CD8-positive, alpha-beta memory T cell (primary cell): ENCODE results near the gene ALOX5AP. TPM values are rescaled to one million over a fixed set of nuclear protein-coding genes. Genes with fewer than 3 reads are reported as not detected.

ENCODE experiments used
- CTCF ChIA-PET: fragments of 350-600 bp; sonication (Branson Sonifier 250); formaldehyde crosslinking; loops from one replicate; lab custom pipeline; 2021; ENCODE audit warnings: antibody characterized with exemption; lab: Charles Lee
- POLR2A ChIA-PET: fragments of 350-600 bp; sonication (Branson Sonifier 250); formaldehyde crosslinking; loops from one replicate; lab custom pipeline; 2021; ENCODE audit warnings: antibody characterized with exemption; lab: Charles Lee
- DNase-seq, 5 donors: peaks; one replicate each; pipeline versions ENCODE4 v3.0.0 to v3.0.0-alpha.2; 2020 to 2022; ENCODE audit warnings: mixed read lengths in 1 of 5
- H3K27ac ChIP-seq: one replicate; pipeline ENCODE4 v1.7.0; 2013; ENCODE audit warnings: low read depth, mild to moderate bottlenecking, low read length, moderate library complexity
- H3K27me3 ChIP-seq: 2 replicates; pipeline ENCODE4 v1.7.0; 2013; ENCODE audit warnings: low read length, mild to moderate bottlenecking; ENCODE audit not compliant: insufficient read depth, poor library complexity, severe bottlenecking
- H3K36me3 ChIP-seq: 2 replicates; pipeline ENCODE4 v1.7.0; 2013; ENCODE audit warnings: mild to moderate bottlenecking, low read length, moderate library complexity; ENCODE audit not compliant: insufficient read depth
- H3K4me1 ChIP-seq: 2 replicates; pipeline ENCODE4 v1.7.0; 2013; ENCODE audit warnings: mild to moderate bottlenecking, low read length, moderate library complexity; ENCODE audit not compliant: insufficient read depth
- H3K4me3 ChIP-seq: 2 replicates; pipeline ENCODE4 v1.7.0; 2013; ENCODE audit warnings: mild to moderate bottlenecking, low read length
- H3K9me3 ChIP-seq: 2 replicates; pipeline ENCODE4 v1.7.0; 2013; ENCODE audit warnings: mild to moderate bottlenecking, low read length
- H3K27ac Mint-ChIP-seq, 8 donors: one replicate each; pipeline ENCODE4 v1.8.0; 2020 to 2021; ENCODE audit warnings: mixed read lengths in 8 of 8, mild to moderate bottlenecking in 6 of 8, inconsistent platforms in 3 of 8, moderate library complexity in 3 of 8
- H3K27me3 Mint-ChIP-seq, 2 donors: one replicate each; pipeline ENCODE4 v1.8.0; 2020 to 2021; ENCODE audit warnings: mixed read lengths in 2 of 2, mild to moderate bottlenecking in 1 of 2, moderate library complexity in 1 of 2
- H3K36me3 Mint-ChIP-seq, 3 donors: one replicate each; pipeline ENCODE4 v1.8.0; 2020 to 2021; ENCODE audit warnings: mixed read lengths in 3 of 3, inconsistent platforms in 1 of 3, mild to moderate bottlenecking in 1 of 3
- H3K4me1 Mint-ChIP-seq, 3 donors: one replicate each; pipeline ENCODE4 v1.8.0; 2020 to 2021; ENCODE audit warnings: mixed read lengths in 3 of 3, inconsistent platforms in 1 of 3, mild to moderate bottlenecking in 1 of 3
- H3K4me3 Mint-ChIP-seq, 7 donors: one replicate each; pipeline ENCODE4 v1.8.0; 2020 to 2021; ENCODE audit warnings: mixed read lengths in 7 of 7, mild to moderate bottlenecking in 6 of 7, moderate library complexity in 4 of 7, inconsistent platforms in 2 of 7
- H3K9me3 Mint-ChIP-seq, 5 donors: one replicate each; pipeline ENCODE4 v1.8.0; 2020 to 2022; ENCODE audit warnings: mixed read lengths in 5 of 5, mild to moderate bottlenecking in 3 of 5, moderate library complexity in 2 of 5, inconsistent platforms in 1 of 5
- polyA plus RNA-seq: library from polyadenylated mRNA; unstranded; fragments of 300-500 nt; fragmentation: Illumina TruSeq; gene quantifications from one replicate; pipeline ENCODE4 v1.2.3, GENCODE V29; 2021
- total RNA-seq, 2 experiments: library from RNA; stranded (reverse); gene quantifications; one replicate each; pipeline ENCODE4 v1.2.3, GENCODE V29; 2021

The ALOX5AP gene
- total and polyA plus RNA-seq, 3 experiments from 2014 or later: 19.1 to 335 (median 21.7) TPM

DNA sequence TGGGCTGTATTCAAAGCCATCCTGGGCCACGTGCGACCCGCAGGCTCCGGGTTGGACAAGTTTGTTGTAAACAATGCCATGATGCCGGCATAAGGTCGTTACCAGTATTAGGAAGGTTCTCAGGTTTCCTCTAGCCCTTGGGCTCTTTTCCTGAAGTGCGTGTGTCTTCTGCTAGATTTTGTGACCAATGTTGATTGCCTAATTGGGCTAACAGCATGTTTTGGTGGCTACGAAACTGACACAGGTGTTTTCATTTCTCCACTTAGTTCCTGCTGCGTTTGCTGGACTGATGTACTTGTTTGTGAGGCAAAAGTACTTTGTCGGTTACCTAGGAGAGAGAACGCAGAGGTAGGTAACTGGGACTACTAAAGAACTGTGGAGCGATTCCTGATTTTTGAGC lies 20.3 kb downstream of the ALOX5AP start:
- Mint-ChIP-seq H3K4me1 (peaks cover 4 to 15% (median 6%) of the 10 kb centered on the region in 3 donors), H3K4me3 (no peak overlapping the region), H3K9me3 (no peaks in the 10 kb centered on the region), H3K27me3 (no peaks in the 10 kb centered on the region), H3K36me3 (peaks cover 13 to 75% (median 19%) of the 10 kb centered on the region in 3 donors), H3K27ac (peak overlapping the region in 1 of 8 donors; percentile 19)
- peaks cover 29% of the 10 kb centered on the region for H3K36me3 ChIP-seq
- no peak overlapping the region for H3K4me3 ChIP-seq
- no peaks in the 10 kb centered on the region for H3K27me3 ChIP-seq
- DNase-seq: no peak
- H3K9me3 ChIP-seq: no peaks in the 10 kb centered on the region
- no peak overlapping the region for H3K27ac ChIP-seq
- no peaks in the 10 kb centered on the region for H3K4me1 ChIP-seq
- ChIA-PET CTCF (interaction anchor here (0.8 to 1.6 kb wide), 3 partner anchors 8 to 41 kb away, joined by 3 to 5 read pairs (median 3); no protein-coding TSS in a partner anchor), POLR2A (interaction anchor here (1.3 kb wide), 1 partner anchor 12 kb away, joined by 4 read pairs; no protein-coding TSS in a partner anchor)

- ChIA-PET CTCF (interaction anchor here (1.2 kb wide), 1 partner anchor 11 kb away, joined by 3 read pairs; no protein-coding TSS in a partner anchor), POLR2A (no interaction called here)
These were observed 21.8 kb downstream of the ALOX5AP start for GRCh38 chr13:30757026-30757742.

GRCh38 chr13:30759748-30760147 lies 24.4 kb downstream of the ALOX5AP start:
- Histone ChIP-seq H3K27ac (no peak overlapping the region), H3K9me3 (no peaks in the 10 kb centered on the region), H3K4me3 (no peak overlapping the region), H3K36me3 (peaks cover 15% of the 10 kb centered on the region), H3K4me1 (no peaks in the 10 kb centered on the region), H3K27me3 (no peaks in the 10 kb centered on the region)
- CTCF ChIA-PET: no interaction called here
- peaks cover 24 to 79% (median 24%) of the 10 kb centered on the region in 3 donors for H3K36me3 Mint-ChIP-seq
- DNase-seq: no peak
- H3K27ac Mint-ChIP-seq: peak overlapping the region in 4 of 8 donors; percentile 45 to 94 (median 70)
- H3K4me3 Mint-ChIP-seq: no peak overlapping the region
- H3K27me3 Mint-ChIP-seq: no peaks in the 10 kb centered on the region
- peaks cover 0 to 4% (median 2%) of the 10 kb centered on the region in 3 donors for H3K4me1 Mint-ChIP-seq
- POLR2A ChIA-PET: no interaction called here
- no peaks in the 10 kb centered on the region for H3K9me3 Mint-ChIP-seq

More at GRCh38 chr13:30757026-30757742, 21.8 kb downstream of the ALOX5AP start:
- no peak for DNase-seq
- peaks cover 0 to 8% (median 4%) of the 10 kb centered on the region in 3 donors for H3K4me1 Mint-ChIP-seq
- no peak overlapping the region for H3K4me3 Mint-ChIP-seq
- Histone ChIP-seq H3K36me3 (peaks cover 27% of the 10 kb centered on the region), H3K27ac (no peak overlapping the region), H3K4me1 (no peaks in the 10 kb centered on the region), H3K27me3 (no peaks in the 10 kb centered on the region), H3K9me3 (no peaks in the 10 kb centered on the region), H3K4me3 (no peak overlapping the region)
- H3K9me3 Mint-ChIP-seq: no peaks in the 10 kb centered on the region
- H3K36me3 Mint-ChIP-seq: peaks cover 11 to 76% (median 19%) of the 10 kb centered on the region in 3 donors
- H3K27me3 Mint-ChIP-seq: no peaks in the 10 kb centered on the region
- H3K27ac Mint-ChIP-seq: peak overlapping the region in 6 of 8 donors; percentile 19 to 70 (median 41)

DNA sequence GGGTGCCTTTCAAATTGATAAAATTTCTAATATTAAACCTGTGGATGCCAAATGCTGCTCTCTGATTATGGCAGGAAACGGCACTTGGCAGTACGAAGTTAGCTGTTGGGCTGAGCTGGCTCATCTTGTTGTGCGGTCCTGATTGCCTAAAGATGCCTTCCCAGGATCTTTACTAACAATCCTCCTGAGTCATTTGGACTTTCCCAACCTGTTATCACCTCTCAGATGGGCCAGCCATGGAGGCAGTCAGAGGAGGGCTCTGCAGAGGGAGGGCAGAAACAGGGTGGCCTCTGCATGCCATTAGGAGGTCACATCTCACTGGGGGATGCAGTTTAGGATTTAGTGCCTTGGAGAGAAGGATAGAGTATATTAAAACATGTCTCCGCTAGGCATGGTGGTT lies 27.3 kb downstream of the ALOX5AP start:
- H3K4me1 Mint-ChIP-seq: peaks cover 11 to 18% (median 18%) of the 10 kb centered on the region in 3 donors
- POLR2A ChIA-PET: interaction anchor here (0.7 kb wide), 1 partner anchor 34 kb away, joined by 6 read pairs; no protein-coding TSS in a partner anchor
- H3K27ac Mint-ChIP-seq: peak overlapping the region in 1 of 8 donors; percentile 81
- no peaks in the 10 kb centered on the region for H3K27me3 Mint-ChIP-seq
- CTCF ChIA-PET: no interaction called here
- no peak overlapping the region for H3K4me3 Mint-ChIP-seq
- Histone ChIP-seq H3K27me3 (no peaks in the 10 kb centered on the region), H3K27ac (no peak overlapping the region), H3K4me3 (no peak overlapping the region), H3K36me3 (peaks cover 5% of the 10 kb centered on the region), H3K9me3 (no peaks in the 10 kb centered on the region), H3K4me1 (no peaks in the 10 kb centered on the region)
- no peaks in the 10 kb centered on the region for H3K9me3 Mint-ChIP-seq
- H3K36me3 Mint-ChIP-seq: peaks cover 25 to 71% (median 27%) of the 10 kb centered on the region in 3 donors
- no peak for DNase-seq

DNA sequence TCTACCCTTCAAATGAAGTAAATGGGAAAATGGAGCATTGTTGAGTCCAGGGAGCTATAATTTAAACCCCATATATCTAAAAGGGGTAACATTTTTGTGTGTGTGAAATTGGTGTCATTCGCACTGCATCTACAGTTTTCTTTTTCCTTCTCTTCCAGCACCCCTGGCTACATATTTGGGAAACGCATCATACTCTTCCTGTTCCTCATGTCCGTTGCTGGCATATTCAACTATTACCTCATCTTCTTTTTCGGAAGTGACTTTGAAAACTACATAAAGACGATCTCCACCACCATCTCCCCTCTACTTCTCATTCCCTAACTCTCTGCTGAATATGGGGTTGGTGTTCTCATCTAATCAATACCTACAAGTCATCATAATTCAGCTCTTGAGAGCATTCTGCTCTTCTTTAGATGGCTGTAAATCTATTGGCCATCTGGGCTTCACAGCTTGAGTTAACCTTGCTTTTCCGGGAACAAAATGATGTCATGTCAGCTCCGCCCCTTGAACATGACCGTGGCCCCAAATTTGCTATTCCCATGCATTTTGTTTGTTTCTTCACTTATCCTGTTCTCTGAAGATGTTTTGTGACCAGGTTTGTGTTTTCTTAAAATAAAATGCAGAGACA lies 28.6 kb downstream of the ALOX5AP start:
- no peaks in the 10 kb centered on the region for H3K27me3 ChIP-seq
- no peak overlapping the region for H3K4me3 ChIP-seq
- no peaks in the 10 kb centered on the region for H3K27me3 Mint-ChIP-seq
- H3K27ac Mint-ChIP-seq: peak overlapping the region in 4 of 8 donors; percentile 9 to 93 (median 56)
- DNase-seq: no peak
- POLR2A ChIA-PET: no interaction called here
- no peak overlapping the region for H3K27ac ChIP-seq
- peaks cover 11 to 21% (median 20%) of the 10 kb centered on the region in 3 donors for H3K4me1 Mint-ChIP-seq
- H3K9me3 ChIP-seq: no peaks in the 10 kb centered on the region
- no peak overlapping the region for H3K4me3 Mint-ChIP-seq
- CTCF ChIA-PET: no interaction called here
- H3K36me3 ChIP-seq: peaks cover 5% of the 10 kb centered on the region
- peaks cover 24 to 60% (median 25%) of the 10 kb centered on the region in 3 donors for H3K36me3 Mint-ChIP-seq
- H3K4me1 ChIP-seq: no peaks in the 10 kb centered on the region
- H3K9me3 Mint-ChIP-seq: no peaks in the 10 kb centered on the region

DNA sequence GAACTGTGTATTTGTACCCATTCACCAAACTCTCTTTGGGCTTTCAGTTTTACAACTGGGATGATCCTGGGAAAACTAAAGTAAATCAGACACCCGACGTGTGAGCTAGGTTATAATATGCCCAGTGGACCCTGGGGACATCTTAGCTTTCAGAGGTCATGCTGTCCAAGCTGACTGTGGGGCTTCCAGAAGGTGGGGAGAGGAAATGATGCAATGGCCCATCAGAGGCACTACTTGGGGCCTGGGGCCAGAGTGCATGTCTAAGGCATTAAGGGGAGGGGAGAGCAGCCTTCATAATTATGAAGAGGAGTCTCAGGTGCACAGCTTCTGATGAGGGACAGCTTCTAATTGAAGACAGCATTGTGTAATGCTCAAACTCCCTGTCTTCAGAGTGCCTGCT lies 30.9 kb downstream of the ALOX5AP start:
- Mint-ChIP-seq H3K4me3 (no peak overlapping the region), H3K4me1 (peaks cover 13 to 21% (median 20%) of the 10 kb centered on the region in 3 donors), H3K36me3 (peaks cover 18 to 43% (median 27%) of the 10 kb centered on the region in 3 donors), H3K27me3 (no peaks in the 10 kb centered on the region), H3K27ac (peak overlapping the region; percentile 14 to 94 (median 84)), H3K9me3 (no peaks in the 10 kb centered on the region)
- Histone ChIP-seq H3K36me3 (peaks cover under 1% of the 10 kb centered on the region), H3K4me3 (no peak overlapping the region), H3K9me3 (no peaks in the 10 kb centered on the region), H3K27ac (no peak overlapping the region), H3K4me1 (no peaks in the 10 kb centered on the region), H3K27me3 (no peaks in the 10 kb centered on the region)
- ChIA-PET POLR2A (no interaction called here), CTCF (interaction anchor here (0.9 to 1.3 kb wide), 3 partner anchors 13 to 634 kb away, joined by 3 read pairs; no protein-coding TSS in a partner anchor)
- no peak for DNase-seq

DNA sequence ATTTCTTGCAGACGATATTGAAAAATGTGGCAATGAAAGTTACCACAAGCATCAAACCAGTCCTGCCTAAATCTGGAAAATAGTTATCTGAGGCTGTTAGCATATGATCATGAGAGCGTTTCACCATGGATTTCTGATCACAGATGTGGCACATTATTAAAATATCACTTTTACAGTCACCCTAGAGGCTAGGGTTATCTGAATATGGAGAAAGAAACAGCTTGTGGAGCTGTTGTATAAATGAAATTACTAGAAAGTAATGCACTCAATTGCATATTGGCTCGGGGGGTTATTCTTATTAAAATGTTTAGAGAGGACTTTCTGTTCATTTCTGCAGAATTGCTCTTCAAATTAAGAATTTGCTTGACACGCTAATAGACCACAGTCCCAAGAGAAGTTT lies 35.6 kb downstream of the ALOX5AP start:
- Histone ChIP-seq H3K4me3 (no peak overlapping the region), H3K27ac (no peak overlapping the region), H3K36me3 (no peaks in the 10 kb centered on the region), H3K9me3 (no peaks in the 10 kb centered on the region), H3K4me1 (peaks cover 24% of the 10 kb centered on the region), H3K27me3 (no peaks in the 10 kb centered on the region)
- DNase-seq: no peak
- H3K9me3 Mint-ChIP-seq: no peaks in the 10 kb centered on the region
- CTCF ChIA-PET: no interaction called here
- no peaks in the 10 kb centered on the region for H3K27me3 Mint-ChIP-seq
- H3K27ac Mint-ChIP-seq: peak overlapping the region in 2 of 8 donors; percentile 10 to 56
- POLR2A ChIA-PET: no interaction called here
- H3K4me3 Mint-ChIP-seq: no peak overlapping the region
- peaks cover 4 to 9% (median 5%) of the 10 kb centered on the region in 3 donors for H3K36me3 Mint-ChIP-seq
- H3K4me1 Mint-ChIP-seq: peaks cover 45 to 51% (median 48%) of the 10 kb centered on the region in 3 donors
